Endothelial cell of umbilical vein (primary cell): ENCODE measurements around the gene EGFL6. TPM values are rescaled to one million over a fixed set of nuclear protein-coding genes. Genes with fewer than 3 reads are reported as not detected.
A peak's percentile ranks its signal among the peaks of the same experiment; 100 is the strongest.

Experiments
- BruUV-seq: library from RNA; stranded (reverse); fragments of 400-500 nt; replicated peaks from 2 replicates; lab custom pipeline; 2021; lab: Mats Ljungman, UMichigan
- CTCF ChIA-PET: fragments of 300-600, 350-600 bp; sonication (Branson Sonifier 250); formaldehyde crosslinking; loops from one replicate; lab custom pipeline; 2021; ENCODE audit warnings: antibody characterized with exemption, inconsistent platforms; lab: Charles Lee
- POLR2A ChIA-PET: fragments of 300-600, 350-600 bp; sonication (Branson Sonifier 250); formaldehyde crosslinking; loops from one replicate; lab custom pipeline; 2021; ENCODE audit warnings: antibody characterized with exemption, inconsistent platforms; lab: Charles Lee
- DNase-seq: peaks from one replicate; pipeline ENCODE4 v3.0.0-alpha.2; 2011; ENCODE audit warnings: low read depth, low spot score
- FAIRE-seq: peaks from 2 replicates; lab custom pipeline; 2011; peaks lifted over from hg19 to GRCh38; lab: Jason Lieb, UNC
- H2AFZ ChIP-seq: 2 replicates; pipeline ENCODE4 v1.6.0; 2012; ENCODE audit warnings: low read depth, low read length, control low read depth, inconsistent platforms
- H3K27ac ChIP-seq: 2 replicates; pipeline ENCODE4 v1.5.1; 2011; ENCODE audit warnings: low read depth, mild to moderate bottlenecking, control low read depth, low read length, moderate library complexity; ENCODE audit not compliant: insufficient read depth
- H3K27me3 ChIP-seq, 2 experiments: 2 replicates each; pipeline versions ENCODE4 v1.6.0 to v1.6.1; 2011; ENCODE audit warnings: low read length in 2 of 2, mixed read lengths in 1 of 2; ENCODE audit not compliant: control insufficient read depth in 2 of 2, insufficient read depth in 2 of 2
- H3K36me3 ChIP-seq, 2 experiments: 2 replicates in 1 of 2; 3 replicates in 1 of 2; pipeline ENCODE4 v1.5.1; 2011; ENCODE audit warnings: low read length in 2 of 2, mild to moderate bottlenecking in 1 of 2, moderate library complexity in 1 of 2; ENCODE audit not compliant: control insufficient read depth in 2 of 2, insufficient read depth in 2 of 2; ENCODE audit errors: extremely low read depth in 1 of 2
- H3K4me1 ChIP-seq: 3 replicates; pipeline ENCODE4 v1.5.1; 2011; ENCODE audit warnings: mild to moderate bottlenecking, low read length; ENCODE audit not compliant: control insufficient read depth, insufficient read depth; ENCODE audit errors: extremely low read depth
- H3K4me2 ChIP-seq: 2 replicates; pipeline ENCODE4 v1.6.1; 2011; ENCODE audit warnings: low read length, control low read depth, mixed read lengths; ENCODE audit not compliant: insufficient read depth
- H3K4me3 ChIP-seq, 3 experiments: fragments of 200-600 bp in 1 of 3; sonication (generic), shearing (Covaris generic) in 1 of 3; replicated peaks in 1 of 3; 2 replicates each; pipeline ENCODE4 v1.5.1; 2011 to 2016; ENCODE audit warnings: control low read depth in 3 of 3, low read length in 3 of 3, mild to moderate bottlenecking in 2 of 3, inconsistent platforms in 1 of 3, low read depth in 1 of 3, moderate library complexity in 1 of 3; ENCODE audit not compliant: insufficient read depth in 1 of 3
- H3K79me2 ChIP-seq: 2 replicates; pipeline ENCODE4 v1.6.0; 2012; ENCODE audit warnings: low read length, inconsistent platforms; ENCODE audit not compliant: control insufficient read depth, insufficient read depth
- H3K9ac ChIP-seq: replicated peaks from 2 replicates; pipeline ENCODE3; 2011; ENCODE audit warnings: low read length, control low read depth; ENCODE audit not compliant: insufficient read depth; ENCODE audit errors: extremely low read depth
- H3K9me1 ChIP-seq: replicated peaks from 3 replicates; pipeline ENCODE4 v1.6.0; 2011; ENCODE audit warnings: mild to moderate bottlenecking, low read length; ENCODE audit not compliant: control insufficient read depth, insufficient read depth; ENCODE audit errors: extremely low read depth
- H3K9me3 ChIP-seq: replicated peaks from 2 replicates; pipeline ENCODE4 v1.5.1; 2012; ENCODE audit warnings: low read length, inconsistent platforms; ENCODE audit not compliant: control insufficient read depth, insufficient read depth
- H4K20me1 ChIP-seq: replicated peaks from 2 replicates; pipeline ENCODE3; 2011; ENCODE audit warnings: mild to moderate bottlenecking, low read length; ENCODE audit not compliant: control insufficient read depth, insufficient read depth; ENCODE audit errors: extremely low read depth
- FOS ChIP-seq: IDR thresholded peaks from 2 replicates; pipeline ENCODE4 v1.6.1; 2011; ENCODE audit warnings: mild to moderate bottlenecking, low read length, moderate library complexity, borderline replicate concordance; ENCODE audit not compliant: insufficient read depth
- GATA2 ChIP-seq: IDR thresholded peaks from 2 replicates; pipeline ENCODE4 v1.7.0; 2011; ENCODE audit warnings: low read depth, mild to moderate bottlenecking, moderate library complexity, mixed read lengths, low read length; ENCODE audit not compliant: insufficient read length, insufficient read depth
- JUN ChIP-seq: IDR thresholded peaks from 2 replicates; pipeline ENCODE4 v1.6.1; 2011; ENCODE audit warnings: borderline replicate concordance, low read depth; ENCODE audit not compliant: insufficient read length, insufficient read depth
- MYC ChIP-seq: IDR thresholded peaks from one replicate; pipeline ENCODE4 v1.6.1; 2011; ENCODE audit warnings: mild to moderate bottlenecking, low read depth, low read length
- POLR2A ChIP-seq: IDR thresholded peaks from 2 replicates; pipeline ENCODE4 v1.6.1; 2012; ENCODE audit warnings: low read depth, mild to moderate bottlenecking, control low read depth, low read length
- POLR2AphosphoS5 ChIP-seq: IDR thresholded peaks from 2 replicates; pipeline ENCODE4 v1.6.1; 2012; ENCODE audit warnings: low read depth, mild to moderate bottlenecking, control low read depth, low read length, moderate library complexity; ENCODE audit not compliant: insufficient read depth
- dilution Hi-C: fragments of 300-500 bp; cut with MboI; formaldehyde crosslinking; loops from one replicate; pipeline ENCODE4 v1.15.0; 2019; ENCODE audit warnings: low sequenced_read_pairs; ENCODE audit not compliant: extremely low pct_ligation_motif_present
- intact Hi-C: fragments of 100-400 bp; cut with micrococcal nuclease; formaldehyde crosslinking; loops from one replicate; pipeline ENCODE4 v1.10.0; 2022
- polyA plus RNA-seq, 4 experiments: library from polyadenylated mRNA; depleted of rRNA in 3 of 4; stranded (reverse) in 3 of 4; unstranded in 1 of 4; fragments of >200 nt; gene quantifications; 2 replicates each; pipeline versions ENCODE4 v1.2.1 to v1.2.3, GENCODE V29; 2011 to 2012; ENCODE audit warnings: missing spikeins in 1 of 4
- total RNA-seq: library from RNA; stranded (reverse); gene quantifications from 2 replicates; pipeline ENCODE4 v1.2.3, GENCODE V29; 2021
- TF ChIP-seq, protein P1 (sequence below): IDR thresholded peaks from 2 replicates; pipeline ENCODE4 v1.6.1; 2011; ENCODE audit not compliant: insufficient read depth, insufficient read length
- TF ChIP-seq, protein P2 (sequence below), 2 donors: IDR thresholded peaks; 1 replicate in 1 of 2; 2 replicates in 1 of 2; pipeline ENCODE4 v1.5.1; 2011; ENCODE audit warnings: low read length in 2 of 2, mild to moderate bottlenecking in 2 of 2, moderate library complexity in 2 of 2, control low read depth in 1 of 2, inconsistent platforms in 1 of 2, low read depth in 1 of 2; ENCODE audit not compliant: insufficient read depth in 1 of 2; ENCODE audit errors: extremely low read depth in 1 of 2

The EGFL6 gene
- total and polyA plus RNA-seq, 2 donors (not counting 3 experiments of a cell fraction or from before 2014, with no cell fraction given): not detected

DNA sequence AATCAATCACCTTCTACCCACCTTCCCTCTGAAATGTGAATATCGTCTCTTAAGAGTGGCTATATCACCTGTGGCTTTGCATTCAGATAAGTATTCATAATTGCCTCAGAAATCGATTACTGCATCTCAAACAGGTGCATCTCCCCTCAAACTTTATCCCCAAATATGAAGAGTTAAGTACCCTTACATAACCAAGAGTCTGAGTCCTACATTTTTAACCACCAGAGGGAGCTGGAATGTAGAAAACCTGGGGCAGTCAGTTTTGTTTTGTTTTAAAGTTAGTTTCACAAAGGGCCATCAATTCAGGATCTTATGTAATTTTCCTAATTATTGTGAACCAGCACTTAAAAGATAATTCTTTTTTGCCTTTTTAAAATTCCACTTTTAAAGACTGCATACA, 89.2 kb downstream of the EGFL6 start:
- Histone ChIP-seq H3K27ac (no peak overlapping the region), H2AFZ (peak overlapping the region; percentile 64)

More for the DNA sequence above, 89.2 kb downstream of the EGFL6 start:
- Histone ChIP-seq H3K36me3 (no peaks in the 10 kb centered on the region), H3K27me3 (no peaks in the 10 kb centered on the region), H3K79me2 (no peaks in the 10 kb centered on the region), H3K9me3 (no peaks in the 10 kb centered on the region), H3K4me1 (peaks cover 3% of the 10 kb centered on the region), H3K9me1 (no peaks in the 10 kb centered on the region), H3K4me2 (no peak overlapping the region), H3K4me3 (no peak overlapping the region), H3K9ac (no peak overlapping the region), H4K20me1 (no peaks in the 10 kb centered on the region)
- FAIRE-seq (peak; percentile 86), DNase-seq (peak; percentile 52)
- TF ChIP-seq, protein P1, sequence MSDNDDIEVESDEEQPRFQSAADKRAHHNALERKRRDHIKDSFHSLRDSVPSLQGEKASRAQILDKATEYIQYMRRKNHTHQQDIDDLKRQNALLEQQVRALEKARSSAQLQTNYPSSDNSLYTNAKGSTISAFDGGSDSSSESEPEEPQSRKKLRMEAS: no peak
- TF ChIP-seq FOS (no peak), GATA2 (no peak), JUN (no peak), POLR2A (no peak), POLR2AphosphoS5 (no peak), MYC (no peak)
- TF ChIP-seq, protein P2, sequence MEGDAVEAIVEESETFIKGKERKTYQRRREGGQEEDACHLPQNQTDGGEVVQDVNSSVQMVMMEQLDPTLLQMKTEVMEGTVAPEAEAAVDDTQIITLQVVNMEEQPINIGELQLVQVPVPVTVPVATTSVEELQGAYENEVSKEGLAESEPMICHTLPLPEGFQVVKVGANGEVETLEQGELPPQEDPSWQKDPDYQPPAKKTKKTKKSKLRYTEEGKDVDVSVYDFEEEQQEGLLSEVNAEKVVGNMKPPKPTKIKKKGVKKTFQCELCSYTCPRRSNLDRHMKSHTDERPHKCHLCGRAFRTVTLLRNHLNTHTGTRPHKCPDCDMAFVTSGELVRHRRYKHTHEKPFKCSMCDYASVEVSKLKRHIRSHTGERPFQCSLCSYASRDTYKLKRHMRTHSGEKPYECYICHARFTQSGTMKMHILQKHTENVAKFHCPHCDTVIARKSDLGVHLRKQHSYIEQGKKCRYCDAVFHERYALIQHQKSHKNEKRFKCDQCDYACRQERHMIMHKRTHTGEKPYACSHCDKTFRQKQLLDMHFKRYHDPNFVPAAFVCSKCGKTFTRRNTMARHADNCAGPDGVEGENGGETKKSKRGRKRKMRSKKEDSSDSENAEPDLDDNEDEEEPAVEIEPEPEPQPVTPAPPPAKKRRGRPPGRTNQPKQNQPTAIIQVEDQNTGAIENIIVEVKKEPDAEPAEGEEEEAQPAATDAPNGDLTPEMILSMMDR (IDR thresholded peaks at IDR 0.05; ENCODE audit: extremely low read depth in 1 of 2, insufficient read depth in 1 of 2, low read depth in 1 of 2, low read length in 2 of 2): peak; percentile 19 to 24
- intact Hi-C loops: loop anchor here (1.0 kb wide), 3 partner anchors 77 to 374 kb away; no protein-coding TSS in a partner anchor
- ChIA-PET CTCF (interaction anchor here (1.0 to 1.9 kb wide), 9 partner anchors 11 to 712 kb away, joined by 3 to 8 read pairs (median 3); partner anchors contain the start of genes OFD1, RAB9A and TRAPPC2), POLR2A (no interaction called here)
- BruUV-seq: no TSS peak
- dilution Hi-C loops: no loop called here
